HK-2 (cell line): ENCODE data around the gene TIMP4.

ENCODE experiments used
- DNase-seq: peaks from one replicate; pipeline ENCODE4 v3.0.0-alpha.2; 2018; ENCODE audit not compliant: unreplicated experiment

TIMP4 gene

GRCh38 chr3:12147049-12147780, 11.5 kb downstream of the TIMP4 start:
- DNase-seq = no peak

- DNase-seq = no peak
These were observed 14.7 kb downstream of the TIMP4 start for GRCh38 chr3:12143949-12144504.

GRCh38 chr3:12142476-12142875, 16.2 kb downstream of the TIMP4 start:
- no peak for DNase-seq

DNA sequence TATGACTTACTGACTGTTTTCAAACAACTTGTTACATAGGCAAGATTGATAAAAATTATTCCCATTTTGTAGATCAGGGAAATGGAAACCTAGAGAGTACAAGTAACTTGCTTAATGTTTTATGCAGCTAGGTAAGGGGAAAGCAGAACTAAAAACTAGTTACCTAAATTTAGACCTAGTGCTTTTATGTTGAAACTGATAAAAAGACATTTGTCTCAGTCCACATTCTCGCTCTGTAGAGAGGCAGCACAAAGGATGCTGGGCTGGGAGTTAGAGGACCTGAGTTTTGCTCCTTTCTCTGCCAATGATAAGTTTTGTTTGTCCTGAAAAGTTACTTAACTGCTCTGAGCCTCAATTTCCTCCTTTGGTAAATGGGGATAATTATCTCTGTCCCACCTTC, 17.4 kb downstream of the TIMP4 start:
- no peak for DNase-seq

GRCh38 chr3:12139111-12139511, 19.6 kb downstream of the TIMP4 start:
- DNase-seq = no peak

DNA sequence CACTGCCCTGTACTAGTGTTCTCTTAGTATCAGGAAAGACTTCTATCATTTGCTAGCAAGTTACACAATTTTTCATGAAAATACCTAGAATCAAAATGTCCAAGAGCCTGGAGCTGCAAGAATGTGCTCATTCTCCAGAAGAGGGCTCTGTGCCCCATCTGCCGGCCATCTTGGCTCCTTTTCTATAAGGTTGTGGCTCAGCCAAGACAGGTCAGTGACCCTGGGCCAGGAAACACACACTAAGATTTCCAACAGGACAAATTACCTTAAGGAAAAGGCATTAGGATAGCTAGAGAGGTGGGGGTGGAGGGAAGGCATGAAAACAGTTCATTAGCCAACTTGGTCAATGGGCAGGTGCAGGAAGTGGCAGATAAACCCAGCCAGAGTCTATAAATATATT, 20.7 kb downstream of the TIMP4 start:
- DNase-seq = no peak

DNA sequence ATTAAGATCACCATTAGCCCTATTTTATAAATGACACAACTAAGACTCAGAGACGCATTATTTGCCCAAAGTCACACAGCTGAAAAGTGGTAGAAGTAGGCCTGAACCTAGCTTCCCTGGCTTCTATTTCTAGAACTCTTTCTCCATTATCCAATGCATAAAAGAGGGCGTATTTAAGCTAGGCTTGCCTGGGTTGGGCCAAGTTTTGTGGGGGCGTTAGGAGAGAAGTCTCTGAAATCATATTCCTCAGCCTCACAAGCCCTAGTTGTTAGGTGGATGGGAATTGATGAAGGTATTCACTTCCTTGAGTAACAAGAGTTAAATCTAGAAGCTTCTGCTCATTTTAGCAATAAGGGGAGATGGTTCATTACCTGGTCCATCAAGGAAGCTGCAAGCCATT, 22.3 kb downstream of the TIMP4 start:
- no peak for DNase-seq

- peak; percentile 49 for DNase-seq
These were observed 23.6 kb downstream of the TIMP4 start for GRCh38 chr3:12135029-12135657.

- DNase-seq = no peak
These were observed 25.8 kb downstream of the TIMP4 start for GRCh38 chr3:12132881-12133280.

DNA sequence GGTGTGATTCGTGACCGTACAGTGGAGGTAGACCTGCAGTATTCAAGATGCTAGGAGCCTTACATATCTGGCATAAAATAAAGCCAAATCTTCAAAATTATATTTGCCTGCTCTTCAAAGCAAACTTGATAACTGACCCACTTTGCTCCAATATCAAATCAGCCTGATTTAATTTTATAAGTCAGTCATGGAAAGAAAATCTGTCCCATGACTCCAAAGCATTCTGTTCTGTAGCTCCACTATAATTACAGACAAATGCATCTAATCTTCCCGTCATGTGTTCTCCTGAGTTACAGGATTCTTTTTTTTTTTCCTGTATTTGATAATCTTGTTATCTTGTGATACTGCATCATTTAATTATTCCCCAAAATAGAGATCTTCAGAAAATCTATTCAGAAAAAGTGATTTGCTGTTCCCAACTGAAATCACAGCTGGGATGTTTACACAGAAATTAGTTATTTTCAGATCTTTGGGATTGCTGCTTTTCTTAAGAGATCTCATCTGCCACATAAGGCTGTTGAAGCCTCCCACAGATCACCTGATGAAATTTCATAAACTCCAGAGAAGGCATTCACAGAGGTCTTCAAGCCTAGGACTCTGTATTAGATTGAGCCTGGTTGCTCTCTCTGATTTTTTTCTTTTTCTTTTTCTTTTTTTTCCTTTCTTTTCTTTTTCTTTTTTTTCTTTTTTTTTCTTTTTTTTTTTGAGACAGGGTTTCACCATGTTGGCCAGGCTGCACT, 27.2 kb downstream of the TIMP4 start:
- DNase-seq = no peak

- DNase-seq = no peak
These were observed 31.3 kb downstream of the TIMP4 start for GRCh38 chr3:12127391-12127790.

GRCh38 chr3:12125772-12126171, 32.9 kb downstream of the TIMP4 start:
- DNase-seq = no peak

DNA sequence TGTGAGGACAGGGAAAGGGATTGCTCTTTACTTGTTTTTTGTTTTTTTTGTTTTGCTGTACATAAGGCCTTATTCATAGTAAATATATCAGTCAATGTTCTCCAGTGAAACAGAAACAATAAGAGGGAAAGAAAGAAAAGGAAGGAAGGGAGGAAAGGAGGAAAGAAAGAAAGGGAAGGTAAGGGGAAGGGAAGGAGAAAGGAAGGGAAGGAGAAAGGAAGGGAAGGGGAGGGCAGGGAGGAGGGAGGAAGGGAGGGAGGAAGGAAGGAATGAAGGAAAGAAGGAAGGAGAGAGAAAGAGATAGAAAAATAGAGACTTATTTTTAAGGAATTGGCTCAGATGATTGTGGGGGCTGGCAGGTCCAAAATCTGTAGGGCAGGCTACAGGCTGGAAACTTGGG, 37.2 kb downstream of the TIMP4 start:
- no peak for DNase-seq

GRCh38 chr3:12120374-12121140, 38.2 kb downstream of the TIMP4 start:
- DNase-seq = no peak

- DNase-seq = no peak
These were observed 41.2 kb downstream of the TIMP4 start for GRCh38 chr3:12117473-12117872.

- no peak for DNase-seq
These were observed 41.8 kb downstream of the TIMP4 start for GRCh38 chr3:12116870-12117269.

DNA sequence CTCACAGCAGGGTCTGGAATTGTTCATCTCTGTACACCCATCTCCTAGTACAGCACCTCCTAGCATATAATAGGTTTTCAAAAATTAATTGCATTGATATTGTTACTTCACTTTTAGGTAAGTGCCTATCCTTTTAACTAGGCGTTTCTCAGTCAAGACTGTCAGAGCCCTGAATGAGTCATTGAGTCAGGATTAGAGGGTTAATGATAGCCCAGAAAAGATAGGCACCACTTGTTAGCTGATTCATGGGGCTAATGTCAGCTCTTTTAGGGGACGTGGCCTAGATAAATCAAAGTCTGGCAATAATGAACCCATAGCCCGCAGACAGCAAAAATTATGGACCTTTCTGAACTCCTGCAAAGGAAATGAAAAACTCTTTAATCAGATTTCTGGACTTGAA, 42.9 kb downstream of the TIMP4 start:
- no peak for DNase-seq

DNA sequence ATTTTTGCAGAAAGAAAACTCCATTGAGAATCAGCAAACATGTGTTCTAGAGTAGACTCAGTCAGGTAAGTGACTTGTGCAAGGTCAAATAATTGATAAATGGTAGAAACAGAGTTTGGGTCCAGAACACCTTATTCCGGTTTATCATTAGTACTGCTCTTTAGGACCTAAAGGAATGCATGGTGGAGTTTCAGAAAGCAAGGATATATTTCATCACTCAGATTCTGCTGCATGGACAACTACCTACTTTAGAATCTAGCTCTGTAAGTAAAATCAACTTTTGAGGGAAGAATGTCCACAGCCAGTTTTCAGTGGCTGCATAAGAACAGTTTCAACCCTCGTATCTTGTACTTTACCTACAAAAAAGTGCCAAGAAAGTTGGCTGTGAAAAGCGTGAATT, 43.6 kb downstream of the TIMP4 start:
- DNase-seq = no peak

GRCh38 chr3:12114251-12114650, 44.5 kb downstream of the TIMP4 start:
- no peak for DNase-seq

DNA sequence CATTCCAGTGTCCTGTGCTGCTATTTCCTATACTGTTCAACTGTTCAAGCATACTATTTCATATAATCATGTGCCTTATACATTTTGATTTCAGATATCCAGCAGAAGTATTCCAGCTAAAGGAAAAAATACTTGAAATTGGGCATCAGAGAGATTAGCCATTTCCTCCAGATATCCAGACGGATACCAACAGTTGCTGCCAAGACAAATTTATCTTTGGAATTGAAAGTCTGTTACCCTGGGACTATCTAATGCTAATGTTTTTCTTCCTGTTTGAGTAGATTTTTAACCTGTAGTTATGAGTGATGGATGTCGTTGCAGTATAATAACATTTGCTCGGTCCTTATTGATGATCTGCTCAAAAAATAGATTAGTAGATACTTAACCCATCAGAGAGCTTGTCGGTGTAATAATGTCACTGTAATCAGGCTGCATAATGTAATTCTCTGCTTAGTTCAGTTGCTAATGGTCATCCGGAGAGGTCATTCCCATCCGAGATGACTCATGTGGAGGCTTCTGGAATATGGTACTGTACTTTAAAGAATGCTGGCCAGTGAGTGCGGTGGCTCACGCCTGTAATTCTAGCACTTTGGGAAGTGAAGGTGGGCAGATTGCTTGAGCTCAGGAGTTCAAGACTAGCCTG, 51.5 kb downstream of the TIMP4 start:
- no peak for DNase-seq
